CD14-positive monocyte (primary cell): Measurements from ENCODE around the gene STX10. TPM values are rescaled to one million over a fixed set of nuclear protein-coding genes. Genes with fewer than 3 reads are reported as not detected.

ENCODE experiments used
- DNase-seq, 3 donors: peaks; one replicate each; pipeline ENCODE4 v3.0.0-alpha.2; 2011 to 2022
- H2AFZ ChIP-seq: 2 replicates; pipeline ENCODE4 v1.6.0; 2012; ENCODE audit warnings: mild to moderate bottlenecking, low read depth, low read length, inconsistent platforms; ENCODE audit not compliant: insufficient read depth, poor library complexity, severe bottlenecking
- H3K27ac ChIP-seq, 2 donors: 1 replicate in 1 of 2; 2 replicates in 1 of 2; pipeline ENCODE4 v1.5.1; 2012 to 2013; ENCODE audit warnings: low read length in 2 of 2, control low read depth in 1 of 2, inconsistent platforms in 1 of 2, low read depth in 1 of 2, mild to moderate bottlenecking in 1 of 2
- H3K27me3 ChIP-seq, 2 donors: one replicate each; pipeline versions ENCODE4 v1.6.0 to v1.6.1; 2011 to 2013; ENCODE audit warnings: low read length in 2 of 2; ENCODE audit not compliant: control insufficient read depth in 2 of 2, insufficient read depth in 2 of 2
- H3K36me3 ChIP-seq, 2 donors: replicated peaks in 1 of 2; 1 replicate in 1 of 2; 2 replicates in 1 of 2; pipeline versions ENCODE4 v1.5.1 to v1.6.1; 2012 to 2013; ENCODE audit warnings: low read length in 2 of 2, control low read depth in 1 of 2, inconsistent platforms in 1 of 2, mild to moderate bottlenecking in 1 of 2; ENCODE audit not compliant: insufficient read depth in 2 of 2, control insufficient read depth in 1 of 2
- H3K4me1 ChIP-seq, 2 donors: 1 replicate in 1 of 2; 2 replicates in 1 of 2; pipeline versions ENCODE4 v1.5.1 to v1.6.1; 2012 to 2013; ENCODE audit warnings: low read length in 2 of 2, control low read depth in 1 of 2, inconsistent platforms in 1 of 2, mild to moderate bottlenecking in 1 of 2, moderate library complexity in 1 of 2; ENCODE audit not compliant: insufficient read depth in 2 of 2, control insufficient read depth in 1 of 2
- H3K4me2 ChIP-seq: replicated peaks from 2 replicates; pipeline ENCODE3; 2012; ENCODE audit warnings: low read length, moderate library complexity, mild to moderate bottlenecking; ENCODE audit not compliant: poor library complexity, severe bottlenecking; ENCODE audit errors: extremely low read depth
- H3K4me3 ChIP-seq, 3 experiments: fragments of 200-600 bp in 1 of 3; sonication (generic) in 1 of 3; replicated peaks in 1 of 3; 1 replicate in 2 of 3; 2 replicates in 1 of 3; pipeline ENCODE4 v1.5.1; 2011 to 2013; ENCODE audit warnings: low read length in 3 of 3, mild to moderate bottlenecking in 3 of 3, control low read depth in 2 of 3, low read depth in 2 of 3, inconsistent platforms in 1 of 3, moderate library complexity in 1 of 3
- H3K79me2 ChIP-seq: 2 replicates; pipeline ENCODE4 v1.6.0; 2012; ENCODE audit warnings: mild to moderate bottlenecking, control low read depth, inconsistent platforms, low read length, moderate library complexity; ENCODE audit not compliant: insufficient read depth
- H3K9ac ChIP-seq: 2 replicates; pipeline ENCODE4 v1.6.0; 2017; ENCODE audit warnings: low read length, mild to moderate bottlenecking; ENCODE audit not compliant: insufficient read depth, poor library complexity, severe bottlenecking
- H3K9me3 ChIP-seq, 2 donors: replicated peaks in 1 of 2; 1 replicate in 1 of 2; 2 replicates in 1 of 2; pipeline versions ENCODE4 v1.5.1 to v1.6.1; 2012 to 2013; ENCODE audit warnings: low read length in 2 of 2, control low read depth in 1 of 2; ENCODE audit not compliant: control insufficient read depth in 1 of 2, insufficient read depth in 1 of 2
- H4K20me1 ChIP-seq: 2 replicates; pipeline ENCODE4 v1.6.0; 2012; ENCODE audit warnings: mild to moderate bottlenecking, low read length, control low read depth, moderate library complexity; ENCODE audit not compliant: insufficient read depth
- H3K27ac Mint-ChIP-seq, 7 donors: one replicate each; pipeline ENCODE4 v1.8.0; 2020; ENCODE audit warnings: mild to moderate bottlenecking in 7 of 7, mixed read lengths in 7 of 7, moderate library complexity in 6 of 7, inconsistent platforms in 2 of 7
- H3K27me3 Mint-ChIP-seq, 3 donors: one replicate each; pipeline ENCODE4 v1.8.0; 2021 to 2022; ENCODE audit warnings: low read depth in 3 of 3, mild to moderate bottlenecking in 3 of 3, mixed read lengths in 3 of 3, moderate library complexity in 3 of 3, inconsistent platforms in 1 of 3
- H3K36me3 Mint-ChIP-seq, 2 donors: one replicate each; pipeline ENCODE4 v1.8.0; 2020; ENCODE audit warnings: mixed read lengths in 2 of 2, inconsistent platforms in 1 of 2, mild to moderate bottlenecking in 1 of 2
- H3K4me1 Mint-ChIP-seq: one replicate; pipeline ENCODE4 v1.8.0; 2020; ENCODE audit warnings: mild to moderate bottlenecking, mixed read lengths
- H3K4me3 Mint-ChIP-seq, 2 donors: one replicate each; pipeline ENCODE4 v1.8.0; 2020; ENCODE audit warnings: mild to moderate bottlenecking in 2 of 2, mixed read lengths in 2 of 2, moderate library complexity in 1 of 2
- H3K9me3 Mint-ChIP-seq, 7 donors: one replicate each; pipeline ENCODE4 v1.8.0; 2020 to 2022; ENCODE audit warnings: mixed read lengths in 7 of 7, mild to moderate bottlenecking in 6 of 7, moderate library complexity in 6 of 7, inconsistent platforms in 2 of 7
- CTCF ChIP-seq: fragments of 200-600 bp; IDR thresholded peaks from one replicate; pipeline ENCODE4 v1.8.0; 2022; ENCODE audit warnings: antibody characterized with exemption, mild to moderate bottlenecking
- WGBS: methylation state at CpG from one replicate; pipeline ENCODE4 v1.1.5; 2013; ENCODE audit warnings: missing lambda C conversion rate; ENCODE audit not compliant: insufficient coverage; 5-methylcytosine and 5-hydroxymethylcytosine counted together
- intact Hi-C, 2 donors: fragments of 100-400 bp; cut with micrococcal nuclease; formaldehyde crosslinking; loops; one replicate each; pipeline versions ENCODE4 v1.15.0 to v1.15.1; 2023
- polyA plus RNA-seq, 3 donors: library from polyadenylated mRNA; depleted of rRNA in 1 of 3; unstranded in 2 of 3; stranded (reverse) in 1 of 3; fragments of 300-500 nt in 2 of 3; fragments of >200 nt in 1 of 3; fragmentation: Illumina TruSeq in 2 of 3; gene quantifications; 1 replicate in 2 of 3; 2 replicates in 1 of 3; pipeline ENCODE4 v1.2.3, GENCODE V29; 2012 to 2021

STX10 gene
- polyA plus RNA-seq, 3 donors: 158 to 392 (median 172) TPM

DNA sequence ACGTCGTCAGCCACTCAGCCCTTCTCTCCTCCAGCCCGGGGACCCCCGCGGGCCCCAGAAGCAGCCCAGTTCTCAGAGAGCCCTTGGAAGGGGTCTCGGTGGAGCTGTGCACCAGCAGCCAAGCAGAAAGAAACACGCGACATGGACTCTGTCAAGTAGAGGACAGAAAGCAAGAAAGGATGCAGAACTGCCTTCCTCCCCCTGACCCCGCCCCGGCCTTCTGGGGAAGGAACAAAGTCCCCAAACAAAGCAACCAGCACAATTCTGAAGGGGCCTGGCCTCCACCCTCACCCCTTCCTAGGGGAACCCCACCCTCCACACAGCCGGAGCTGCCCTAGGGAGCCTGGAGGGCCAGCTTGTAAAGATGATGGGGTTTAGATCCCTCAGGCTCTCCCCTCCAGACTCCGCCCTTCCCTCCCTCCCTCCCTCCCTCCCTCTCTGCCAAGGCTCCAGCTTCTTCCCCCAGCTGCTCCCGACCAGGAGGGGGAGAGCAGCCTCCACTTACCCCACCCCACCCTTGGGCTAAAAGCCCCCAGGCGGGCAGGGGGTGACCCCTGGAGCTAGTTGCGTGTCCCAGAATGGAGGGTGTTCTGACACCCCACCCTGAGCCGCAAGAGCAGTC is 55.3 kb downstream of the STX10 start:
- H3K27me3 Mint-ChIP-seq: peaks cover 0 to 5% (median 3%) of the 10 kb centered on the region in 3 donors
- Histone ChIP-seq H3K27ac (peak overlapping the region; percentile 66 to 98), H3K27me3 (no peaks in the 10 kb centered on the region), H2AFZ (peak overlapping the region; percentile 72), H3K4me3 (peak overlapping the region; percentile 50 to 84 (median 50)), H3K79me2 (peaks cover 33% of the 10 kb centered on the region), H3K9me3 (no peaks in the 10 kb centered on the region), H4K20me1 (no peaks in the 10 kb centered on the region), H3K9ac (peak overlapping the region; percentile 86), H3K4me2 (peak overlapping the region; percentile 100), H3K4me1 (peaks cover 37 to 52% of the 10 kb centered on the region in 2 donors), H3K36me3 (peaks cover 0 to 2% of the 10 kb centered on the region in 2 donors)
- H3K4me3 Mint-ChIP-seq: peak overlapping the region; percentile 87 to 96
- DNase-seq: peak in 1 of 3 donors; percentile 42
- 15% methylated on average over 10 of the region's 16 CpGs for WGBS
- no peak for TF ChIP-seq CTCF
- peaks cover under 1 to 1% of the 10 kb centered on the region in 2 donors for H3K36me3 Mint-ChIP-seq
- intact Hi-C loops: loop anchor here in 1 of 2 donors (2.0 to 10.0 kb wide), 2 partner anchors 118 to 300 kb away; partner anchors contain the start of gene JUNB
- peaks cover 30% of the 10 kb centered on the region for H3K4me1 Mint-ChIP-seq
- H3K9me3 Mint-ChIP-seq: no peaks in the 10 kb centered on the region
- peak overlapping the region; percentile 76 to 90 (median 83) for H3K27ac Mint-ChIP-seq

GRCh38 chr19:13094106-13094504 is 56.1 kb downstream of the STX10 start:
- H2AFZ ChIP-seq: peak overlapping the region; percentile 72
- DNase-seq: no peak
- no peak overlapping the region for H3K27ac ChIP-seq
- H3K36me3 Mint-ChIP-seq: no peaks in the 10 kb centered on the region
- no peaks in the 10 kb centered on the region for H3K27me3 ChIP-seq
- TF ChIP-seq CTCF: peak; percentile 61
- H3K4me3 ChIP-seq: peak overlapping the region in 1 of 3 experiments; percentile 84
- H3K79me2 ChIP-seq: peaks cover 25% of the 10 kb centered on the region
- peak overlapping the region; percentile 52 to 96 for H3K4me3 Mint-ChIP-seq
- H3K27me3 Mint-ChIP-seq: peaks cover 0 to 5% (median 3%) of the 10 kb centered on the region in 3 donors
- H3K9me3 Mint-ChIP-seq: no peaks in the 10 kb centered on the region
- H3K9me3 ChIP-seq: no peaks in the 10 kb centered on the region
- no peaks in the 10 kb centered on the region for H3K36me3 ChIP-seq
- intact Hi-C loops: loop anchor here in 1 of 2 donors (2.0 to 10.0 kb wide), 2 partner anchors 117 to 299 kb away; partner anchors contain the start of gene JUNB
- peaks cover 25% of the 10 kb centered on the region for H3K4me1 Mint-ChIP-seq
- H3K4me1 ChIP-seq: peaks cover 31 to 44% of the 10 kb centered on the region in 2 donors
- H3K9ac ChIP-seq: no peak overlapping the region
- H3K27ac Mint-ChIP-seq: peak overlapping the region in 4 of 7 donors; percentile 20 to 81 (median 24)
- peak overlapping the region; percentile 100 for H3K4me2 ChIP-seq
- 79% methylated on average over 3 of the region's 5 CpGs for WGBS
- no peaks in the 10 kb centered on the region for H4K20me1 ChIP-seq

Other genes starting within 250 kb of the STX10 start
- gene SYCE2, start 231.1 kb downstream of the STX10 start, polyA plus RNA-seq: under 1 TPM in 1 of 3 donors, not detected in 2; 0.35 TPM
- 10 to 100 TPM; 29.0 to 49.2 (median 47.9) TPM for gene FARSA, start 216.7 kb downstream of the STX10 start, polyA plus RNA-seq
- gene CALR, start 211.8 kb downstream of the STX10 start, polyA plus RNA-seq: 100 to 1,000 TPM; 109 to 441 (median 133) TPM
- 10 to 100 TPM; 45.5 to 88.0 (median 55.3) TPM for gene RAD23A, start 204.5 kb downstream of the STX10 start, polyA plus RNA-seq
- gene GADD45GIP1, start 193.2 kb downstream of the STX10 start, polyA plus RNA-seq: 10 to 100 TPM in 2 of 3 donors, 1 to 10 TPM in 1; 8.3 to 42.4 (median 31.6) TPM
- gene DAND5, start 180.8 kb downstream of the STX10 start, polyA plus RNA-seq: not detected
- 1 to 10 TPM in 1 of 3 donors, under 1 TPM in 2; 0.25 to 3.7 (median 0.90) TPM for gene NFIX, start 154.9 kb downstream of the STX10 start, polyA plus RNA-seq
- gene LYL1, start 47.5 kb downstream of the STX10 start, polyA plus RNA-seq: 10 to 100 TPM; 35.7 to 51.1 (median 37.1) TPM
- 10 to 100 TPM; 14.5 to 94.7 (median 14.5) TPM for gene TRMT1, start 33.6 kb downstream of the STX10 start, polyA plus RNA-seq
- gene NACC1, start 32.1 kb downstream of the STX10 start, polyA plus RNA-seq: 10 to 100 TPM in 1 of 3 donors, 1 to 10 TPM in 2; 1.1 to 20.1 (median 2.2) TPM
- 100 to 1,000 TPM; 355 to 804 (median 601) TPM for gene IER2, start within 50 bp of the STX10 start, polyA plus RNA-seq